Measurements from ENCODE around the gene RGR. TPM values are rescaled to one million over a fixed set of nuclear protein-coding genes. Genes with fewer than 3 reads are reported as not detected.

Gene RGR
- total and polyA plus RNA-seq, 5 donors from 2014 or later = not detected

- H3K4me1 ChIP-seq (ENCODE audit: control insufficient read depth, insufficient read depth, low read length, poor library complexity, severe bottlenecking) = no peaks in the 10 kb centered on the region
- peaks cover 0 to 2% (median 0%) of the 10 kb centered on the region in 7 donors for H3K9me3 Mint-ChIP-seq
- H3K27me3 ChIP-seq (ENCODE audit: control insufficient read depth, insufficient read depth, low read length) = no peaks in the 10 kb centered on the region
- H3K36me3 ChIP-seq (ENCODE audit: control insufficient read depth, insufficient read depth, low read length) = no peaks in the 10 kb centered on the region
- no peaks in the 10 kb centered on the region for H3K36me3 Mint-ChIP-seq
- peaks cover 23% of the 10 kb centered on the region for H3K27me3 Mint-ChIP-seq
- no peak overlapping the region for H3K4me3 ChIP-seq (ENCODE audit: low read depth, low read length)
- H3K9me3 ChIP-seq (ENCODE audit: control insufficient read depth in 2 of 2, low read length in 2 of 2) = no peaks in the 10 kb centered on the region
- H3K27ac ChIP-seq (ENCODE audit: insufficient read depth, low read length, poor library complexity, severe bottlenecking) = no peak overlapping the region
- H3K4me3 Mint-ChIP-seq = no peak overlapping the region
- DNase-seq (no peak), ATAC-seq (ENCODE audit: low read depth in 2 of 2) (no peak)
- H3K4me1 Mint-ChIP-seq = no peaks in the 10 kb centered on the region
- H3K27ac Mint-ChIP-seq = no peak overlapping the region
These were observed 43.2 kb upstream of the RGR start for GRCh38 chr10:84201682-84202081.

DNA sequence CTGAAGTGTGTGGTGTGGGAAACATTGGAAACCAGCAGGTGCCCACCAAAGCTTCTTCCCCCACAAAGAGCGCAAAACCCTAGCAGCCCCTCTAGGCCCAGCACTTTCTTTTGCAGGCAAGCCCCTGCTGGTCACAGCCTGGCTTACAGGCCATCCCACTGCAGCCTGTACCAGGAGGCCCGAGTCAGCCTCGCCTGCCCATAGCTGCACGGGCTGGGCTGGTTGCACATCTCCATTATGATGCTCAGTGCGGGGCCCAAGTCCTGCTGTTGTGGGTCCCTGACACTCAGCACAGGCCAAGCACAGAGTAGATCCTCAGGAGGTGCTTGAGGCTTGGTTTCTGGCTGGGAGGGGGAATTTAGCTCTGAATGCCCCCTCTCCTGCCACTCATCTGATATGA is 42.5 kb upstream of the RGR start:
- DNase-seq (no peak), ATAC-seq (ENCODE audit: low read depth in 2 of 2) (no peak)
- no peaks in the 10 kb centered on the region for H3K27me3 ChIP-seq (ENCODE audit: control insufficient read depth, insufficient read depth, low read length)
- H3K36me3 Mint-ChIP-seq = no peaks in the 10 kb centered on the region
- peaks cover 0 to 2% (median 0%) of the 10 kb centered on the region in 7 donors for H3K9me3 Mint-ChIP-seq
- no peaks in the 10 kb centered on the region for H3K4me1 Mint-ChIP-seq
- no peaks in the 10 kb centered on the region for H3K9me3 ChIP-seq (ENCODE audit: control insufficient read depth in 2 of 2, low read length in 2 of 2)
- H3K27me3 Mint-ChIP-seq = peaks cover 18% of the 10 kb centered on the region
- H3K27ac Mint-ChIP-seq = no peak overlapping the region
- H3K27ac ChIP-seq (ENCODE audit: insufficient read depth, low read length, poor library complexity, severe bottlenecking) = no peak overlapping the region
- no peaks in the 10 kb centered on the region for H3K4me1 ChIP-seq (ENCODE audit: control insufficient read depth, insufficient read depth, low read length, poor library complexity, severe bottlenecking)
- peak overlapping the region in 1 of 4 donors; percentile 71 for H3K4me3 Mint-ChIP-seq
- H3K4me3 ChIP-seq (ENCODE audit: low read depth, low read length) = no peak overlapping the region
- no peaks in the 10 kb centered on the region for H3K36me3 ChIP-seq (ENCODE audit: control insufficient read depth, insufficient read depth, low read length)

DNA sequence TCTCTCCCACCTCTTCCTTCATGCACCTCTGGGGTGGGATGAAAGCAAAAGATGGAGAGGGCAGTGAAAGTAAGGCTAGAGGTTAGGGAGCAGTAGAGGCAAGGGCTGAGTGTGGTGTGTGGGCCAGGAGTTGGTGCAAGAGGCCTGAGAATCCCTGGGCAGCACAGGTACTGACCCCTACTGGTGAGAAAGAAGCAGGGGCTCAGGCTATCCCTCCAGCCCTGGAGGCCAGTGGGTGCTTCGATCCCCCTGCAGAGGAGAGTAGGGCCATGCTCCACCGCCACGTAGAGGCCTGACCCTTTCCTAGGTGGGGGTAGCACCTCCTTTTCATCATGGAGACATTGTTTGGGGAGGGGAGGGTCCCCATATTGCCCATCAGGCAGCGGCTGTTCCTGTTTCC is 40.7 kb upstream of the RGR start:
- H3K4me1 ChIP-seq (ENCODE audit: control insufficient read depth, insufficient read depth, low read length, poor library complexity, severe bottlenecking) = no peaks in the 10 kb centered on the region
- no peaks in the 10 kb centered on the region for H3K36me3 ChIP-seq (ENCODE audit: control insufficient read depth, insufficient read depth, low read length)
- H3K4me1 Mint-ChIP-seq = no peaks in the 10 kb centered on the region
- ATAC-seq (ENCODE audit: low read depth in 2 of 2) (peak in 1 of 2 donors; percentile 22), DNase-seq (no peak)
- H3K4me3 ChIP-seq (ENCODE audit: low read depth, low read length) = no peak overlapping the region
- no peak overlapping the region for H3K27ac ChIP-seq (ENCODE audit: insufficient read depth, low read length, poor library complexity, severe bottlenecking)
- H3K9me3 ChIP-seq (ENCODE audit: control insufficient read depth in 2 of 2, low read length in 2 of 2) = no peaks in the 10 kb centered on the region
- no peaks in the 10 kb centered on the region for H3K36me3 Mint-ChIP-seq
- H3K27me3 ChIP-seq (ENCODE audit: control insufficient read depth, insufficient read depth, low read length) = no peaks in the 10 kb centered on the region
- H3K27me3 Mint-ChIP-seq = peaks cover 3% of the 10 kb centered on the region
- H3K27ac Mint-ChIP-seq = no peak overlapping the region
- no peak overlapping the region for H3K4me3 Mint-ChIP-seq
- peaks cover 0 to 2% (median 0%) of the 10 kb centered on the region in 7 donors for H3K9me3 Mint-ChIP-seq

DNA sequence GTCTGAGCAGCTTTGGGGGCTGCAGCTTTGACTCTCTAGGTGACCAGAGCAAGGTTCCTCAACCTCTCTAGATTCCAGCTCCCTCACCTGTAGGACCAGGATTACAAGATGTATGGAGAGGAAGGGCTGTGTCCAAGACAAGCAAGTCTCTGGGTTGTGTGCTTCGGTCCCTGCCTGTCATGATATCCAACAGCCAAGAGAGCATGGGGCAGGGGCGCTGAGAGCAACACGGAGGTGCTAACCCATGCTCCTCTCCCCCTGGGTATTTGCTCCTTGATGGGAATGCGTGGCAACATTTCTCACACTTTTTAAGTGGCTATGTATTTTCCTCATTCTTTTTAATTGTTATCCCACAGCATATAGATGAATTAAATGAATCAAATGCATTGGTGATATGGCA is 40.2 kb upstream of the RGR start:
- H3K36me3 ChIP-seq (ENCODE audit: control insufficient read depth, insufficient read depth, low read length) = no peaks in the 10 kb centered on the region
- H3K4me3 ChIP-seq (ENCODE audit: low read depth, low read length) = no peak overlapping the region
- ATAC-seq (ENCODE audit: low read depth in 2 of 2) = no peak
- no peak overlapping the region for H3K27ac ChIP-seq (ENCODE audit: insufficient read depth, low read length, poor library complexity, severe bottlenecking)
- Mint-ChIP-seq H3K9me3 (peaks cover 0 to 2% (median 0%) of the 10 kb centered on the region in 7 donors), H3K4me1 (no peaks in the 10 kb centered on the region), H3K4me3 (no peak overlapping the region), H3K27me3 (no peaks in the 10 kb centered on the region), H3K36me3 (no peaks in the 10 kb centered on the region), H3K27ac (no peak overlapping the region)
- DNase-seq = no peak
- no peaks in the 10 kb centered on the region for H3K4me1 ChIP-seq (ENCODE audit: control insufficient read depth, insufficient read depth, low read length, poor library complexity, severe bottlenecking)
- no peaks in the 10 kb centered on the region for H3K9me3 ChIP-seq (ENCODE audit: control insufficient read depth in 2 of 2, low read length in 2 of 2)
- no peaks in the 10 kb centered on the region for H3K27me3 ChIP-seq (ENCODE audit: control insufficient read depth, insufficient read depth, low read length)

GRCh38 chr10:84205049-84205852 is 39.6 kb upstream of the RGR start:
- H3K27ac ChIP-seq (ENCODE audit: insufficient read depth, low read length, poor library complexity, severe bottlenecking) = no peak overlapping the region
- no peak overlapping the region for H3K4me3 ChIP-seq (ENCODE audit: low read depth, low read length)
- H3K4me1 ChIP-seq (ENCODE audit: control insufficient read depth, insufficient read depth, low read length, poor library complexity, severe bottlenecking) = no peaks in the 10 kb centered on the region
- H3K36me3 ChIP-seq (ENCODE audit: control insufficient read depth, insufficient read depth, low read length) = no peaks in the 10 kb centered on the region
- Mint-ChIP-seq H3K9me3 (peaks cover 0 to 2% (median 0%) of the 10 kb centered on the region in 7 donors), H3K27ac (no peak overlapping the region), H3K27me3 (no peaks in the 10 kb centered on the region), H3K4me3 (no peak overlapping the region), H3K36me3 (no peaks in the 10 kb centered on the region), H3K4me1 (no peaks in the 10 kb centered on the region)
- H3K27me3 ChIP-seq (ENCODE audit: control insufficient read depth, insufficient read depth, low read length) = no peaks in the 10 kb centered on the region
- no peaks in the 10 kb centered on the region for H3K9me3 ChIP-seq (ENCODE audit: control insufficient read depth in 2 of 2, low read length in 2 of 2)
- ATAC-seq (ENCODE audit: low read depth in 2 of 2) (peak; percentile 26 to 59), DNase-seq (peak; percentile 11 to 51 (median 49))

- ATAC-seq (ENCODE audit: low read depth in 2 of 2) (no peak), DNase-seq (no peak)
- no peaks in the 10 kb centered on the region for H3K4me1 ChIP-seq (ENCODE audit: control insufficient read depth, insufficient read depth, low read length, poor library complexity, severe bottlenecking)
- Mint-ChIP-seq H3K9me3 (peaks cover 0 to 2% (median 0%) of the 10 kb centered on the region in 7 donors), H3K4me3 (no peak overlapping the region), H3K27ac (no peak overlapping the region), H3K36me3 (no peaks in the 10 kb centered on the region), H3K4me1 (no peaks in the 10 kb centered on the region), H3K27me3 (no peaks in the 10 kb centered on the region)
- H3K27me3 ChIP-seq (ENCODE audit: control insufficient read depth, insufficient read depth, low read length) = no peaks in the 10 kb centered on the region
- no peaks in the 10 kb centered on the region for H3K36me3 ChIP-seq (ENCODE audit: control insufficient read depth, insufficient read depth, low read length)
- no peak overlapping the region for H3K4me3 ChIP-seq (ENCODE audit: low read depth, low read length)
- no peak overlapping the region for H3K27ac ChIP-seq (ENCODE audit: insufficient read depth, low read length, poor library complexity, severe bottlenecking)
- no peaks in the 10 kb centered on the region for H3K9me3 ChIP-seq (ENCODE audit: control insufficient read depth in 2 of 2, low read length in 2 of 2)
These were observed 38.9 kb upstream of the RGR start for GRCh38 chr10:84205853-84206525.

DNA sequence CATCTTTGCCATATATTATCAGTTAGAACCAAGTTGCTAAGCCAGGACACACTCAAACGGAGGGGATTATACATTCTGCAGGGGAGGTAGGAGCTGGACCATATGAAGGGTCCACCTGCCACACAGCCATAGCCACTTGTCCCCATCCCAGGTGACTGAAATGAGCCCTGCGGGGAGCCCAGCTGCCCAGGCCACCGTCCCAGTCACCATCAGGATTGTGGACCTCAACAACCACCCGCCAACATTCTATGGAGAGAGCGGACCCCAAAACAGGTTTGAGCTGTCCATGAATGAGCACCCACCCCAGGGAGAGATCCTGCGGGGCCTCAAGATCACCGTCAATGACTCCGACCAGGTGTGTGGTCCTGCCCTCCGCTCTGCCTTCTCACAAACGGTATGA is 36.8 kb upstream of the RGR start:
- no peaks in the 10 kb centered on the region for H3K36me3 Mint-ChIP-seq
- H3K36me3 ChIP-seq (ENCODE audit: control insufficient read depth, insufficient read depth, low read length) = no peaks in the 10 kb centered on the region
- H3K4me3 ChIP-seq (ENCODE audit: low read depth, low read length) = no peak overlapping the region
- ATAC-seq (ENCODE audit: low read depth in 2 of 2) = no peak
- no peak overlapping the region for H3K4me3 Mint-ChIP-seq
- H3K4me1 Mint-ChIP-seq = no peaks in the 10 kb centered on the region
- DNase-seq = no peak
- no peaks in the 10 kb centered on the region for H3K4me1 ChIP-seq (ENCODE audit: control insufficient read depth, insufficient read depth, low read length, poor library complexity, severe bottlenecking)
- no peak overlapping the region for H3K27ac Mint-ChIP-seq
- no peaks in the 10 kb centered on the region for H3K9me3 Mint-ChIP-seq
- H3K27ac ChIP-seq (ENCODE audit: insufficient read depth, low read length, poor library complexity, severe bottlenecking) = no peak overlapping the region
- H3K9me3 ChIP-seq (ENCODE audit: control insufficient read depth in 2 of 2, low read length in 2 of 2) = no peaks in the 10 kb centered on the region
- no peaks in the 10 kb centered on the region for H3K27me3 Mint-ChIP-seq
- H3K27me3 ChIP-seq (ENCODE audit: control insufficient read depth, insufficient read depth, low read length) = no peaks in the 10 kb centered on the region

DNA sequence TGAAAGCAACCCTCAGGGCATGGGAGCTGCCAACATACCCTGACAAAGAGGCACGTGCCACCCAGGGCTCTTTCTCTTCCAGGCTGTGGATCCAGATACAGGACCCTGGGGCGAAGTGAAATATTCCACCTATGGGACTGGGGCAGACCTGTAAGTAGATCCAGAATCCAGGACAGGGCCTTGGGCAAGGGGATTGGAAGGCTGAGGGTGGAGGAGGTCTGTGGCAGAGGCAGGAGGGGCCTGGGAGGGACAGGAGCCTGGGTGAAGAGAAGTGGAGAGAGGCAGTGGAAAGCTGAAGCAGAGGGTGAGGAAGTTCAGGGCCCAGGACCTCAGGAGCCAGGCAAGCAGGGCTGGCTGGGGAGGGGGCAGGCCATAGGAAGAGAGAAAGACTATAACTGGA is 33.3 kb upstream of the RGR start:
- H3K9me3 Mint-ChIP-seq = no peaks in the 10 kb centered on the region
- H3K36me3 Mint-ChIP-seq = no peaks in the 10 kb centered on the region
- no peak overlapping the region for H3K27ac ChIP-seq (ENCODE audit: insufficient read depth, low read length, poor library complexity, severe bottlenecking)
- H3K4me3 Mint-ChIP-seq = no peak overlapping the region
- H3K27ac Mint-ChIP-seq = no peak overlapping the region
- ATAC-seq (ENCODE audit: low read depth in 2 of 2) (no peak), DNase-seq (no peak)
- H3K4me1 Mint-ChIP-seq = peaks cover 0 to 4% (median 0%) of the 10 kb centered on the region in 4 donors
- no peaks in the 10 kb centered on the region for H3K36me3 ChIP-seq (ENCODE audit: control insufficient read depth, insufficient read depth, low read length)
- H3K9me3 ChIP-seq (ENCODE audit: control insufficient read depth in 2 of 2, low read length in 2 of 2) = no peaks in the 10 kb centered on the region
- H3K4me1 ChIP-seq (ENCODE audit: control insufficient read depth, insufficient read depth, low read length, poor library complexity, severe bottlenecking) = no peaks in the 10 kb centered on the region
- H3K4me3 ChIP-seq (ENCODE audit: low read depth, low read length) = no peak overlapping the region
- no peaks in the 10 kb centered on the region for H3K27me3 Mint-ChIP-seq
- no peaks in the 10 kb centered on the region for H3K27me3 ChIP-seq (ENCODE audit: control insufficient read depth, insufficient read depth, low read length)

Data from CD4-positive, CD25-positive, alpha-beta regulatory T cell (primary cell).